ENCODE data around the gene FOXI1. TPM values are rescaled to one million over a fixed set of nuclear protein-coding genes. Genes with fewer than 3 reads are reported as not detected.
"Not testable (repeated sequence)": the region's sequence is repeated elsewhere in the genome, so short reads cannot be mapped to it uniquely, and the experiment has no call there.

Gene FOXI1
- polyA plus RNA-seq, 4 donors = 5.4 to 7.9 (median 7.4) TPM

- DNase-seq (ENCODE audit: low read depth in 4 of 4, low spot score in 2 of 4) = no peak
These were observed 14.9 kb downstream of the FOXI1 start for GRCh38 chr5:170120576-170120975.

GRCh38 chr5:170121321-170121720 is 15.6 kb downstream of the FOXI1 start:
- no peak for DNase-seq (ENCODE audit: low read depth in 4 of 4, low spot score in 2 of 4)

- no peak for DNase-seq (ENCODE audit: low read depth in 4 of 4, low spot score in 2 of 4)
These were observed 20.4 kb downstream of the FOXI1 start for GRCh38 chr5:170126061-170126460.

- DNase-seq (ENCODE audit: low read depth in 4 of 4, low spot score in 2 of 4) = no peak
These were observed 20.9 kb downstream of the FOXI1 start for GRCh38 chr5:170126626-170127025.

- no peak for DNase-seq (ENCODE audit: low read depth in 4 of 4, low spot score in 2 of 4)
These were observed 25.5 kb downstream of the FOXI1 start for GRCh38 chr5:170131235-170131634.

GRCh38 chr5:170132269-170132975 is 26.7 kb downstream of the FOXI1 start:
- DNase-seq (ENCODE audit: low read depth in 4 of 4, low spot score in 2 of 4) = no peak

GRCh38 chr5:170132976-170133448 is 27.3 kb downstream of the FOXI1 start:
- DNase-seq (ENCODE audit: low read depth in 4 of 4, low spot score in 2 of 4) = no peak

GRCh38 chr5:170135796-170136490 is 30.2 kb downstream of the FOXI1 start:
- DNase-seq (ENCODE audit: low read depth in 4 of 4, low spot score in 2 of 4) = no peak

- DNase-seq (ENCODE audit: low read depth in 4 of 4, low spot score in 2 of 4) = no peak
These were observed 30.8 kb downstream of the FOXI1 start for GRCh38 chr5:170136506-170136905.

GRCh38 chr5:170137694-170138214 is 32.1 kb downstream of the FOXI1 start:
- no peak for DNase-seq (ENCODE audit: low read depth in 4 of 4, low spot score in 2 of 4)

- no peak for DNase-seq (ENCODE audit: low read depth in 4 of 4, low spot score in 2 of 4)
These were observed 32.6 kb downstream of the FOXI1 start for GRCh38 chr5:170138273-170138672.

- no peak for DNase-seq (ENCODE audit: low read depth in 4 of 4, low spot score in 2 of 4)
These were observed 34.2 kb downstream of the FOXI1 start for GRCh38 chr5:170139786-170140335.

- DNase-seq (ENCODE audit: low read depth in 4 of 4, low spot score in 2 of 4) = not testable (repeated sequence)
These were observed 35.5 kb downstream of the FOXI1 start for GRCh38 chr5:170141196-170141595.

GRCh38 chr5:170141636-170142035 is 35.9 kb downstream of the FOXI1 start:
- DNase-seq (ENCODE audit: low read depth in 4 of 4, low spot score in 2 of 4) = no peak

GRCh38 chr5:170142196-170142595 is 36.5 kb downstream of the FOXI1 start:
- DNase-seq (ENCODE audit: low read depth in 4 of 4, low spot score in 2 of 4) = no peak

GRCh38 chr5:170143091-170143490 is 37.4 kb downstream of the FOXI1 start:
- no peak for DNase-seq (ENCODE audit: low read depth in 4 of 4, low spot score in 2 of 4)

GRCh38 chr5:170143710-170144109 is 38.0 kb downstream of the FOXI1 start:
- no peak for DNase-seq (ENCODE audit: low read depth in 4 of 4, low spot score in 2 of 4)

- no peak for DNase-seq (ENCODE audit: low read depth in 4 of 4, low spot score in 2 of 4)
These were observed 38.8 kb downstream of the FOXI1 start for GRCh38 chr5:170144286-170145023.

GRCh38 chr5:170145462-170145861 is 39.8 kb downstream of the FOXI1 start:
- no peak for DNase-seq (ENCODE audit: low read depth in 4 of 4, low spot score in 2 of 4)

- no peak for DNase-seq (ENCODE audit: low read depth in 4 of 4, low spot score in 2 of 4)
These were observed 41.5 kb downstream of the FOXI1 start for GRCh38 chr5:170147051-170147752.

Measured in left renal cortex interstitium (tissue), 4 donors.